ENCODE data around the gene SUSD1. TPM values are rescaled to one million over a fixed set of nuclear protein-coding genes. Genes with fewer than 3 reads are reported as not detected.

Gene SUSD1
- total RNA-seq, 4 donors from 2014 or later, result 1.6 to 8.2 (median 4.4) TPM

- Histone ChIP-seq H3K36me3 (no peaks in the 10 kb centered on the region), H3K27me3 (no peaks in the 10 kb centered on the region), H3K27ac (no peak overlapping the region), H3K4me1 (no peaks in the 10 kb centered on the region), H3K9me3 (no peaks in the 10 kb centered on the region), H3K4me3 (no peak overlapping the region)
- 80% methylated on average over 5 of the region's 5 CpGs for WGBS
- TF ChIP-seq EP300 (IDR thresholded peaks at IDR 0.05), result no peak
- no peak for TF ChIP-seq POLR2AphosphoS5 (IDR thresholded peaks at IDR 0.05)
- no peak for TF ChIP-seq CTCF (IDR thresholded peaks at IDR 0.05)
- no peak for TF ChIP-seq POLR2A (IDR thresholded peaks at IDR 0.05)
- DNase-seq (ENCODE audit: low spot score in 2 of 2), result no peak
Measured at GRCh38 chr9:112157961-112158360, 17.1 kb downstream of the SUSD1 start.

- H3K27ac ChIP-seq, result no peak overlapping the region
- 59% methylated on average over 1 of the region's 1 CpG for WGBS
- TF ChIP-seq POLR2AphosphoS5 (IDR thresholded peaks at IDR 0.05) (no peak), POLR2A (IDR thresholded peaks at IDR 0.05) (no peak), EP300 (IDR thresholded peaks at IDR 0.05) (no peak), CTCF (IDR thresholded peaks at IDR 0.05) (no peak)
Measured at GRCh38 chr9:112157087-112157486, 18.0 kb downstream of the SUSD1 start.

GRCh38 chr9:112149211-112149610 is 25.9 kb downstream of the SUSD1 start:
- Histone ChIP-seq H3K4me1 (no peaks in the 10 kb centered on the region), H3K36me3 (no peaks in the 10 kb centered on the region), H3K4me3 (no peak overlapping the region), H3K9me3 (no peaks in the 10 kb centered on the region), H3K27ac (no peak overlapping the region), H3K27me3 (no peaks in the 10 kb centered on the region)
- DNase-seq (ENCODE audit: low spot score in 2 of 2), result no peak
- 97% methylated on average over 10 of the region's 10 CpGs for WGBS
- no peak for TF ChIP-seq POLR2A (IDR thresholded peaks at IDR 0.05)
- no peak for TF ChIP-seq CTCF (IDR thresholded peaks at IDR 0.05)

More at GRCh38 chr9:112157087-112157486, 18.0 kb downstream of the SUSD1 start:
- Histone ChIP-seq H3K4me1 (no peaks in the 10 kb centered on the region), H3K4me3 (no peak overlapping the region), H3K9me3 (no peaks in the 10 kb centered on the region), H3K27me3 (no peaks in the 10 kb centered on the region), H3K36me3 (no peaks in the 10 kb centered on the region)
- no peak for DNase-seq (ENCODE audit: low spot score in 2 of 2)

GRCh38 chr9:112145886-112146285 is 29.2 kb downstream of the SUSD1 start:
- Histone ChIP-seq H3K27ac (no peak overlapping the region), H3K4me1 (no peaks in the 10 kb centered on the region), H3K27me3 (no peaks in the 10 kb centered on the region), H3K4me3 (no peak overlapping the region), H3K36me3 (no peaks in the 10 kb centered on the region), H3K9me3 (no peaks in the 10 kb centered on the region)
- DNase-seq (ENCODE audit: low spot score in 2 of 2), result no peak
- WGBS, result 100% methylated on average over 1 of the region's 1 CpG
- TF ChIP-seq CTCF (IDR thresholded peaks at IDR 0.05) (no peak), POLR2A (IDR thresholded peaks at IDR 0.05) (no peak), EP300 (IDR thresholded peaks at IDR 0.05) (no peak), POLR2AphosphoS5 (IDR thresholded peaks at IDR 0.05) (no peak)

- no peaks in the 10 kb centered on the region for H3K9me3 ChIP-seq
- H3K36me3 ChIP-seq, result no peaks in the 10 kb centered on the region
- DNase-seq (ENCODE audit: low spot score in 2 of 2), result no peak
- no peak overlapping the region for H3K27ac ChIP-seq
- no peaks in the 10 kb centered on the region for H3K27me3 ChIP-seq
- TF ChIP-seq EP300 (IDR thresholded peaks at IDR 0.05) (no peak), CTCF (IDR thresholded peaks at IDR 0.05) (no peak), POLR2A (IDR thresholded peaks at IDR 0.05) (no peak), POLR2AphosphoS5 (IDR thresholded peaks at IDR 0.05) (no peak)
- H3K4me1 ChIP-seq, result no peaks in the 10 kb centered on the region
- 97% methylated on average over 2 of the region's 2 CpGs for WGBS
- no peak overlapping the region for H3K4me3 ChIP-seq
Measured at GRCh38 chr9:112144807-112145206, 30.3 kb downstream of the SUSD1 start.
